GM19240 (cell line): Measurements from ENCODE around the gene KCNK4.
"Not testable (repeated sequence)": the region's sequence is repeated elsewhere in the genome, so short reads cannot be mapped to it uniquely, and the experiment has no call there.

ENCODE experiments used
- DNase-seq: peaks from one replicate; pipeline ENCODE4 v3.0.0; 2011; ENCODE audit warnings: low spot score; ENCODE audit not compliant: insufficient read length

Gene KCNK4

DNA sequence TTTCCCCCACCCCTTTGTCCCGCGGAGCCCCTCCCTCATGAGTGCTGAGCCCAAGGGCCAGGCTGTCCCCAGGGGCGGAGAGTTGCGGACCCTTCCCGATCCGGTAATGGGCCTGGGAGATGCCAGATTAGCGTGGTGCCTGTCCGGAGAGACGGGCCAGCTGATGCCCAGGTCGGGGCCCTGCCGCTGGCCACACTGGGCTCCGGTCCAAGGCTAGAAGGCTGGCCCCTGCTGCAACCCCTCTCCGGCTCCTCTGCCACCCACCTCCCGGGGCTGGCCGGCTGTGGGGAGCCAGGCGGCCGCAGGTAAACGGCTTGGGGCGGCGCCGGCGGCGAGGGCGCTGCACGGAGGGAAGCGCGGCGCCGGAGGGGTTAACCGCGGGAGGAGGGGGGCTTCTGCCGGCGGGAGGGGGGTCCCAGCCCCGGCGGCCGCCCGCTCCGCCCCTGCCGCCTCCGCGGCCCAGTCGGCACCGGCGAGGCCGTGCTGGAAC, at the start of gene KCNK4:
Gene KCNK4 (plus strand): TSS at position 41 of the 490 bp plus-strand sequence. CDS start 1,717 bp downstream, outside the sequence.
- DNase-seq: no peak

DNA sequence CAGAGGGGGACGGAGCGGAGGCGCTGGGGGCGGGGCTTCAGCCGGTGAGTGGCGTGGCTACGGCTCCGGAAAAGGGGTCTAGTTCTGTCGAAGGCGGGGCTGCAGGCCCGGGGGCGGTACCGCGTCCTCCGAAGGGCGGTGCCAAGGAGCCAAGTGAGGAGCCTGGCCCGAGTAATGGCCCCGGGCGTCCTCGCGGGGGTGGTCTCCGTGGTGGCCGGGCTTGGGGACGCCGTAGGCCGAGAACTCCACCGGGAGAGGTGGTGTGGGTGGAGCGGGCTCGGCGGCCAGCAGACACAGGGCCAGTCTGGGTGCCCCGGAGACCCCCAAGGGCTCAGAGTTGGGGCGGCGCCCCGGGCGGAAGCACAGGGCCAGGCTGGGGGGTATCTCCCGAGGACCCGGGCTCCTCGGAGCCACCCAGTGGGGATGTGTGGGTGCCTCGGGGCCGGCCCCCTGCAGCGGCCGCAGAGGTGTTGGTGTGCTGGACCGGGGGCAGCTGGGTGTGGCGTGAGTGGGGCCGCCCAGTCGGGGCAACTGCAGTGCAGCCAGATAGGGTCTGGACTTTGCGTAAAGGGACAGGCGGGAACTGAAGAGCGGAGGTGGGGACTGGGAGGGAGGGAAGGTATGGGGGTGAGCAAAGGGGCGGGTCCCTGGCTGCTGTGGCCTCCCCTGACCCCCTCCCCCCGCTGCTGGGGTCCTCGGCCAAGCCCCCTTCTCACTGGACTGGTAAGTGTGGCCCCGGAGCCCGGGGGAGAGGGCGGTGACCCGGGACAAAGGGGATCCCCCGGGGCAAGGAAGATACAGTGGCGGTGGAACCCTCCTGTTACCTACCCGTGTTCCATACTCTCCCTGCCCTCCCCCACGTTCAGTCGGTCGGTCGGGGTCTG, 49.4 kb upstream of the KCNK4 start:
- DNase-seq: peak; percentile 85

GRCh38 chr11:64243236-64243854, 47.8 kb upstream of the KCNK4 start:
- DNase-seq: no peak

DNA sequence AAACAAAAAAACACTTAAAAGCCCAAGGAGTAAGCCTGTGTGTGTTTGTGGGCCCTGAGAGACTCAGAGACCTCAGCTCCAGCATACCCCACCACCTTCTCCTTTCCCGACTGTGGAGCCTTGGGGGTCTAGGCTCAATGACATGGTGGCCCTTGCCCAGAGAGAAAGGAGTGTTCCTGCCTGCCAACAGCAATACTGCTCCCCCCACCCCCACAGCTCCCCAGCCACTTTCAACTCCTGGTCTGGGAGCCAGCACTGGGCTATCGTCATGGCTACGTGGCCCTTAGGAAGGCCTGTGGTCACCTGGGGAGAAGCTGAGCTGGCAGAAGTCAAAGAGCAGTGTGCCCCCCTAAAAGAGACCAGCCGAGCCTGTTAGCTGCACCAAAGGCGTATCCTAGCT, 47.0 kb upstream of the KCNK4 start:
- DNase-seq: no peak

- DNase-seq: no peak
Measured at GRCh38 chr11:64244966-64245365, 46.1 kb upstream of the KCNK4 start.

GRCh38 chr11:64245401-64245796, 45.7 kb upstream of the KCNK4 start:
- DNase-seq: no peak

GRCh38 chr11:64245797-64246620, 45.1 kb upstream of the KCNK4 start:
- no peak for DNase-seq

DNA sequence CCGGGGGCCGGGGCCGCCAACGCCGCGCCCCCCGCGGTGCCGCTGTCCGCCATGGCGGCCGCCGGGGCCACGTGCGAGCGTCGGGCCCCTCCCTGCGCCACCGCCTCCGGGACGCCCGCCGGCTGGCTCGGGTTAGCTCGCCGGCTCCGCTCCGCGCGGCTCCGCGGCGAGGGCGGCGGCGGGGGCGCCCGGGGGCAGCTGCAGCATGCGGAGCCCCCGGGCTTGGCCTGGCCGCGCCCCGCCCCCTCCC, 44.6 kb upstream of the KCNK4 start:
- not testable (repeated sequence) for DNase-seq

DNA sequence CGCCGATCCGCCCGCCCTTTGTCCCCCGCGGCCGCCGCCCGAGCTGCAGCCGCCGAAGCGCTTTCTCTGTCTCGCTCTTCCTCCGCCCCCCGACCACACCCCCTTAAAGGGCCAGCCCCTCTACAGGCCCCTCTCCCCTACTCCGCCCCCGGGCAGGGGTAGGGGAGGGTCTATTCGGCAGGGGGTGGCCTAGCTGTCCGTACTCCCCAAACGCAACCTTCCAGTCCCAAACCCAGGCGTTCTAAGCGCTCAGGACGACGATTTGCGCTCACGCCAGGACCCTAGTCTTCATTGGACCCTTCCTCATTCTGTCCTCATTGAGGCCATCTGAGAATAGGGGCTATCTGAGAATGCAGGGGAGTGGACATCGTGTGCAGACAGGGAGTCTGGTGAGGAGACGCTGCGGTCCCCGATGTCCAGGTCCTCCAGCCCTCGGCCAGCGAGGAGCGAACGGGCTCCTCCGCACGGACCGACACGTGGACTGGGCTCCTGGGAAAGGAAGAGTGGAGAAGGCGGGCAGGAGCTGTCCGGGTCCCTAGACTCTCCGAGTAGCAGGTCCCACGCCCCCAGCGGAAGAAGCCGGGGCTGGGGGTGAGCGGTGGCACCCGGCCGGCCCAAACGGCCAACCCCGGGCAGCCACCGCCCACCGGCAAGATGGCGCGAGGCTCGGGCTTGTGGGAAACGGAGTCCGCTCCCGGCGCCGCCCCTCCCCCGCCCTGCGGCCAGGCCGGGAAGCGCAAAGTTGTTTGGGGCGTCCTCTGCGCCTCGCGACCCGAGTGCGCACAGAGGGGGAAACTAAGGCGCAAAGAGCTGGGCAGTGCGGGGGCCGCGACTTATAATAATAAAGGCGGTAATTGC, 44.0 kb upstream of the KCNK4 start, which contains the start of gene PPP1R14B:
Gene PPP1R14B (minus strand): TSS at position 73 of the 858 bp plus-strand sequence. CDS start 270 bp downstream, outside the sequence.
- peak; percentile 83 for DNase-seq

GRCh38 chr11:64247729-64248531, 43.2 kb upstream of the KCNK4 start:
- DNase-seq: no peak

DNA sequence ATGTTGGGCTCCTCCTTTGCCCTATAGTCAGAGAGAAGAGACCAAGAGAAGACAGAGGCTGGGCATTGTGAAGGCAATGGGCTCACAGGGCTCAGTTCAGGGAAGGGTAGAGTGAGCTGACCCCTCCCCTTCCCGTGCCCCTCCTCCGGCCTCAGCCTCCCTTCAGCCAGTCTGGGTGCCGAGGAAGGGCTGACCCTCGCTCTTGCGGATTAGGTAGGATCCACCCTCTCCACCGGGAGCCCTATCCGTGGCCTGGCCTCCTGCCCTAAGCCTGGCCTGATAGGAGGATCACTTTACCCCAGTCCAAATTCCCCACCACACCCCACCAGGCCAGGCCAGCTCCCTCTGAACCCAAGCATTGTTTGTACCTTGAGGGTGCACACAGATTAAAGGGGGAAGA, 42.5 kb upstream of the KCNK4 start:
- no peak for DNase-seq

GRCh38 chr11:64249038-64249437, 42.1 kb upstream of the KCNK4 start:
- no peak for DNase-seq

GRCh38 chr11:64249563-64250414, 41.3 kb upstream of the KCNK4 start:
- DNase-seq: no peak

DNA sequence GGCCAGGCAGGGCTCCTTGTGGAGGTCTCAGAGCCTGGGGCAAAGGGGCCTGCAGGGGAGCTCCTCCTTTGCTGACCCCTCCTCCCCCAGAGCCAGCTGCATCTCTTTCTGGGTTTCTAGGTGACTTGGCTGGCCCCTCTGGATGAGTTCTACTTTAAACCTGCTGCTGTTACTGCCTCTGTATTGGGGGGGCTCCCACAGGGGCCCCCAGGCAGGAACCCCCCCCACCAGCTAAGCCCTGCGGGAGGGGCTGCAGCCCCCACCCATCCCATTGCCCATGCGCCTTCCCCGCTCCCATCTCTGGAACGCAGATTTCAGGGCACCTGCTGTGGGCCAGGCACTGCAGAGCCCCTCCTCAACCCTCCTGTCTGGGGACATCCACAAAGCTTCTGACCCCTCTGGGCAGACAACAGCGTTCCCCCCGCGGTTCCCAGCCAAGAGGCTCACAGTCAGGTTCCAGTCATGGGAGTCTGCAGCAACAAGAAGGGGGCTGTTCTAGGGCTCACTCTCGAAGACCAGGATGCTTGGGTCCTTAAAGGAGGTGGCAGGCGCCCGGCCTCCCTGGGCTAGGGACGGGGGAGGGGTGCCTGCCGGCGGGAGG, 40.6 kb upstream of the KCNK4 start:
- no peak for DNase-seq

- peak; percentile 79 for DNase-seq
Measured at GRCh38 chr11:64251016-64251752, 39.9 kb upstream of the KCNK4 start, which contains the start of gene PLCB3. Gene PLCB3, plus strand, starts transcription at chr11:64251530. Its CDS starts 120 bp downstream, at chr11:64251650.

DNA sequence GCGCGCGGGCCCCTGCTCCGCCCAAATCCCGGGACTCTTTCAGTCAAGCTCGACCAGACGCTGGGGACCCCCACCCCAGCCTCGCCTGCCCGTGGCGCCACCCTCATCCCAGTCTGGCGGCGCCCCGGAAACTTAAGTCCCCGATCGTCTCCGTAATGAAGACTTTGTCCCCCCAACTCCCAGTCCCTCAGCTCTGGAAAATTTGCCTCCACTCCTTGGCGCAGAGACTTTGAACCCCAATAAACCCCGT, 39.4 kb upstream of the KCNK4 start:
- DNase-seq: no peak

- no peak for DNase-seq
Measured at GRCh38 chr11:64252003-64252872, 38.9 kb upstream of the KCNK4 start.
